ENCODE data around the gene MSMO1.
"Not testable (repeated sequence)": the region's sequence is repeated elsewhere in the genome, so short reads cannot be mapped to it uniquely, and the experiment has no call there.

Gene MSMO1

DNA sequence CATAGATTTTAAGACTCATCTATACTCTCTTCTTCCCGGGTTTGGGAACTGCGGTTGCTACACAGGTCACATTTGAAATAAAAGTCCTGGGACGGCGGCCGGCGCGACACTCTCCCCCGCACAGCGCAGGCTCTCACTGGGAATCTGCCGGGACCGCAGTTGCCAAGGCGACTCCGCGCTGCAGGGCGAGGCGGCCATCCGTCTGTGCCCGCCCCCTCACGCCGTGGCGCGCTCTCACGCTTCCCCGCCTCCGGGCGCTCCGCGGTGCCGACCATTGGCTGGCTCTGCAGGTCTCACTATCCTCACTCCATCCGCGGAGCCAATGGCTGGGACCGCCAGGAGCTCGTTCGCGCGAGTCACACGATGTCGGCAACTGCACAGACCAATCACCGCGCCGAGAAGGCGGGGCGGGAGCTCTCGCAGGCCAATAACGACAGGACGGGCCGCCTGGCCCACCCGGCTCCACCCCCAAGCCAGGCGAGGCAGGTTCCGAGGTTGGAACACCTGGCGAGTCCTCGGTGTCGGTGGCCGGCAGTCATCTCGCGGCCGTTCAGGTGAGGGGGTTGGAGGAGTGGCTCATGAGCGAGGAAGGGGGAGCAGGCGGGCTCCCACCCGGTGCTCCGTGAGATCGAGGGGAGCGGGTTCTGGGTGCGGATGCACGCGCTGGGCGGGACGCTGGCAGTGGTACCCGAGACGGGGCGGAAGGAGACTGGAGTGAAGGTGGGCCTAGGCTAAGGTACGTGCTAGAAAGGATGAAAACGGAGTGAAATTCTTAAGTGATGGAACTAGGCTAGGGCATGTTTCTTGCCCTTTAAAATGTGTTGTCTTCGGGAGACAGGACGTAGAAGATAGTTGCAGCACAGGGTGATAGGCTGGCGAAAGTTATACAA is at the start of gene MSMO1:
Gene MSMO1 (plus strand): TSS at position 459 of the 890 bp plus-strand sequence. CDS start 5,702 bp downstream, outside the sequence.
- DNase-seq, result peak; percentile 97

DNA sequence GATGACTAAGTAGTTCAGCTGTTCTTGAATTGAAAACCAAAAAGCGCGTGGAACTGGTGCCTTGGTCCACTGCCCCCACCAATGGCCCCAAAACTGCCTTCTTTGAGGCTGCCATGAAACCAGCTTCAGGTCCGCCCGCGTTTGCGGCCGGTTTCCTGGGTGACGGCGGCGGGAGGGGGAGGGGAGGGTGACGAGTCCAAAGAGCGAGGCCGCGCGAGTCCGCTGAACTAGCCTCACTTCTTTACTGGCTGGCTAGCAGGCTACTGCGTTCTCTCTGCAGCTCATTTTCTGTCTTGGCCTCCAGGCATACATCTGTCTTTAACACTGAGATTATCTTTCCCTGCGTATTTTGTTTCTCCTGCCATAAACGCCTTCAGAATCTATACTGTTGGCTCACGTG is 47.9 kb upstream of the MSMO1 start:
- DNase-seq, result not testable (repeated sequence)

DNA sequence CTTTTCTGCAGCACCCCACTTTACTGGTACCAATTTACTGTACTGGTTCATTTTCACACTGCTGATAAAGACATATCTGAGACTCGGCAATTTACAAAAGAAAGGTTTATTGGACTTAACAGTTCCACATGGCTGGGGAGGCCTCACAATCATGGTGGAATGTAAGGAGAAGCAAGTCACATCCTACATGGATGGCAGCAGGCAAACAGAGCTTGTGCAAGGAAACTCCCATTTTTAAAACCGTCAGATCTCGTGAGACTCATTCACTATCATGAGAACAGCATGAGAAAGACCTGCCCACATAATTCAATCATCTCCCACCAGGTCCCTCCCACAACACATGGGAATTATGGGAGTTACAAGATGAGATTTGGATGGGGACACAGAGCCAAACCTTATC is 42.8 kb upstream of the MSMO1 start:
- DNase-seq, result not testable (repeated sequence)

GRCh38 chr4:165286619-165287340 is 40.7 kb upstream of the MSMO1 start:
- not testable (repeated sequence) for DNase-seq

DNA sequence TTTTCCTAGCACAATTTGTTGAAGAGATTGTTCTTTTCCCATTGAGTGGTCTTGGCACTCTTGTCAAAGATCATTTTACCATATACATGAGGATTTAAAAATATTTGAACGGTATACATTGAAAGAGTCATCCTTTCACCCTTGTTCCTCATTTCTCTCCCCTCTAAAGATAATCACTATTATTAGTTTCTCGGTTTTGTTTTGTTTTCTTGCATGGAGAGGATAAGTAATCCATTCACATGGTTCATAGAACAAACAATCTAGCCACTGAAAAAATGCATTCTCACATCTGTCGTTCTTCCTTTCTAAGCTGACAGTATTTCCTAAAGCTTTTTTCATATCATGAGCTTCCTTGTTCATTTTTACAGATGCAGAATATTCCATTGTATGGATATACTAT is 39.2 kb upstream of the MSMO1 start:
- DNase-seq, result no peak

- DNase-seq, result no peak
Measured at GRCh38 chr4:165288639-165289422, 38.6 kb upstream of the MSMO1 start.

GRCh38 chr4:165289423-165289785 is 38.1 kb upstream of the MSMO1 start:
- DNase-seq, result no peak

DNA sequence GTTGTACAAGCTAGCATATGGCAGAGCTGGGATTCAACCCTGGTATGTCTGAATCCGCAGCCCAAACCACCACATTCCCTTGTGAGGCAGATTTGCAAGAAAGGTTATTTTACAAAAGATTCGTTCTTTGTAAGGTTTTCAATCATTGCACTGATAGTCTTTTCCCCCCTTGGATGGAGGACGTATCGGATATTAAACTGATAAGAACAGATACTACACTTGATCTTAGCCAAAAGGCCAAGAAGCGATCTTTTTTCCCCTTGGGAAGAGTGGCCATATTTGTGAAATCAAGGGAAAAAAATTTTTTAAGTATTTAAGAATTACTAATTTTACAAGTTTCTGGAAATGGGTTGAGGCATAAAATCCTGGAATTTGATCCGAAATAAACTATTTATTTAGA is 34.4 kb upstream of the MSMO1 start:
- no peak for DNase-seq

GRCh38 chr4:165293927-165294649 is 33.4 kb upstream of the MSMO1 start:
- no peak for DNase-seq

DNA sequence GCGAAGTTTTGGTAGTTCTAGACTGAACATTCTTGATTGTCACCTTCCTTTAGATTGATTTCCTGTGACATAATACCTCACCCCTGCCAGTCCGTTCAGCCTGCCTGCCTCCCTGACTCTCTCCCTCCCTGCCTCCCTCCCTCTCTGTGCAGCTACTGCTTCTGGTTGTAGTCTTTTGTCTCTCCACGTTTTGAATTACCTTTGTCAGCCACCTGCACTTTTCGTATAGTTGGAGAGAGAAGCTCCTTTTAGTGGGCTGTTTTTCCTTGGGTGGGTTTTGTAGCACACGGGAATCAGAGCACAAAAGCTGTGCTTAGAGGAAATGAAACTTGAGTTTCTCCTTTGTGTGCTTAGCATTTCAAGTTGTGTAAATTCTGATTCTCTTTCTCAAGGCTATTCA is 32.6 kb upstream of the MSMO1 start:
- no peak for DNase-seq

- no peak for DNase-seq
Measured at GRCh38 chr4:165297626-165298025, 29.8 kb upstream of the MSMO1 start.

GRCh38 chr4:165299399-165300060 is 27.9 kb upstream of the MSMO1 start:
- no peak for DNase-seq

- DNase-seq, result no peak
Measured at GRCh38 chr4:165301833-165302232, 25.6 kb upstream of the MSMO1 start.

- DNase-seq, result no peak
Measured at GRCh38 chr4:165302658-165303057, 24.8 kb upstream of the MSMO1 start.

DNA sequence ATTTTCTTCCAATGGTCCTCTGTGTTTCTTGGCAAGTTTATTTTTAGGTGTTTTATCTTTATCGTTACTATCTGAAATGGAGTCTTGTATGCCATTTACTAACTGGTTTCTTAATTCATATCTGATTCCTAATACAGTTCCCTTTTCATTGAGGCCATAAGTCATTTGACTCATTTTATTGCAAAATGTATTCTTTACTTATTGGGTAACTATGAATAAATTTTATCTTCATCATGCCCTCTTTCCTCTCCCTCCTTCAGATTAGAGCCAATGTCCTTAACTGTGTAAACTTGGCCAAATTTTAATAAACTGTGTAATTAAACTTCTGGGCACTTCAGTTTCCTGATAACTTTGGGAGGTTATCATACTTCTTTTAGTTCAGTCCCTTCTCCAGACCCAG is 19.3 kb upstream of the MSMO1 start:
- no peak for DNase-seq

DNA sequence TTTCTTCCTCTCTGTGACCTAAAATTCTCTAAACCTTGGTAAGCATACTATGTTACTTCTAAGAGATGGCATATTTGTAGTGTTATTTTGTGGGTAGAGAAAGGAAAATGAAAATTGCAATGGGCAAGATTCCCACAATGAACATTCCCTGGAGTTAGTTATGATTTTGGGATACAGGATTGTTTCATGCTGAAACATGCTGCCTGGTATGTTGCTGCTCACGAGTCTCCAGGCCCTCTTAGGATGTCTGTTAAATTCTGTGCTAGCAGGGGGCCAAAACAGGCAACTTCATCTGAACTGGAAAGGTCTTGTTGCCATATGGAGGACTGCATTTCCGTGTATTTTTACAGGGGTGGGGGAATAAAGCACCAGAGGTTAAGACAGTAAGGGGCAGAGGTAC is 18.9 kb upstream of the MSMO1 start:
- DNase-seq, result no peak

DNA sequence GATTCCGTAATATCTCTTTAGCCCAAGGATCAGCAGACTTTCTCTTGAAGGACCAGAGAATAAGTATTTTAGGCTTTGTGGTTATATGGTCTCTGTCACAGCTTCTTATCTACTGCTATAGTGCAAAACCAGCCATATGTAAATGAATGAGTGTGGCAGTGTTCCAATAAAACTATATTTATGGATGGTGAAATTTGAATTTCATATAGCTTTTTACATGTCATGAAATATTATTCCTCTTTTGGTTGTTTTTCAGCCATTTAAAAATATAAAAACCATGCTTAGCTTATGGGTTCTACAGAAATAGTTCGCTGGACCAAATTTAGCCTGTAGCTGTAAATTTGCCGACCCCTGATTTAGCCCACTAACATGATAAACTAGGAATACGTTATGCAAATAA is 18.0 kb upstream of the MSMO1 start:
- no peak for DNase-seq

GRCh38 chr4:165312506-165312905 is 15.0 kb upstream of the MSMO1 start:
- no peak for DNase-seq

DNA sequence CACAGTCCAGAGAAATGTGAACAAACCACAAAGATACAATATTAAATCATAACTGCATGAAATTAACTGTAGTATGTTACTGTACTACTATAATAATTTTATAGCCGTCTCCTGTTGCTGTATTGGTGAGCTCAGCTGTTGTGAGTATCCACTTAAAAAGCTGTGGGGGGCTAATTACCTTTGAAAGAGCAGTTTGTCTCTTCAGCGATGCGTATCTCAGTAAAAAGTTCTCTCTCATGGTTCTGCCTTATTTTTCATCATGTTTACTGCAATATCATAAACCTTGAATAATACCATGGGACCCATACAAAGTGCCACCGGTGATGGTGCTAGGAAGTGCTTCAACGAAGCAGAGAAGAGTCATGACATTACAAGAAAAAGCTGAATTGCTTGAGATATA is 8.4 kb upstream of the MSMO1 start:
- peak; percentile 47 for DNase-seq

DNA sequence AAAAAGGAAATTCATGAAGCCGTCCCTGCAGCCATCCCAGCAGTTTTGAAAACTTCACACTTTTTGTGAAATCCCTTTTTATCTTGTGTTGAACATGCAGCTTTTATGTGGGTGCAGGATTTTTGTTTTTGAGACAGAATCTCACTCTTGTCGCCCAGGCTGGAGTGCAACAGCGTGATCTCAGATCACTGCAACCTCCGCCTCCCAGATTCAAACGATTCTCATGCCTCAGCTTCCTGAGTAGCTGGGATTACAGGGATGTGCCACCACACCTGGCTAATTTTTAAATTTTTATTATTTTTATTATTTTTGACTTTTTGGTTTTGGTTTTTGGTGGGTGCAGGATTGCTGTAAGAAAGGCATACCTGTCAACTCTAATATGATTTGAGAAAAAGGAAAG is 8.0 kb upstream of the MSMO1 start:
- no peak for DNase-seq

DNA sequence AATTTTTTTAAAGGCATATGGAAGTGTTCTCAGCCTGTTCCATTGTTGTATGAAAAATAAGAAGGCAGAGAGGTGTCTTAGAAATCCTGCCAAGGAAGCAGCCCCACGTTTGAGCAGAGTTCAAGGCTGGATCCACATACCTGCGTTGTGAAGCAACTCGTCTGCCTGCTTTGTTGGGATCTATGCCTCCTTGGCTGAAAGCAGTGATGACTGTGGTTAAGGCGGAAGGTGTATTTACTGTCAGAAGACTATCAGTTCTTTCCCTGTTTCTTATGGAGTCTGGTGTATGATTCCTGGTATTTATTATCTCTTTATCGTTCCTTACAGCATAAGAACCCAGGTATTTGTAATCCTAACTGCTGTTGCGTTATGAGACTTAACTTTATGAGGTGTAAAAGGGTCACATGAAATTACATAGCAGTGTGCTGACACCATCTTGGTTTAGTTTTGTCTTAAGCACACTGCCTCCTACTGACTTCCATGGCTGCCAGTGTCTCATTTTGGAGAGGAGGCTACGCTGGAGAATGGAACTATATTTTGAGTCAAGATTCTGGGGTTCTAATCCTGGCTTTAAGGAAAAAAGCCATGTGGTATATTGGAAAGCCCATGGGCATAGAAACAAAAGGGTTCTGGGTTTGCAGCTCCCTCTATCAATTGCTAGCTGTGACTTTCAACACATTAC is 3.1 kb upstream of the MSMO1 start:
- no peak for DNase-seq

- no peak for DNase-seq
Measured at GRCh38 chr4:165324918-165325304, 2.6 kb upstream of the MSMO1 start.

Data from DMS79 (cell line).